GM19035 (cell line): ENCODE data around the gene ALKBH5.

ENCODE experiments used
- ATAC-seq: cut with Tn5 transposase; IDR thresholded peaks from one replicate; pipeline ENCODE4 v1.9.1; 2021; ENCODE audit not compliant: unreplicated experiment

The ALKBH5 gene

GRCh38 chr17:18238299-18238698, 54.7 kb downstream of the ALKBH5 start:
- no peak for ATAC-seq

GRCh38 chr17:18240449-18240848, 56.8 kb downstream of the ALKBH5 start:
- ATAC-seq, result no peak

GRCh38 chr17:18241229-18241871, 57.7 kb downstream of the ALKBH5 start:
- ATAC-seq, result no peak

- no peak for ATAC-seq
Observed at GRCh38 chr17:18245038-18245776, 61.6 kb downstream of the ALKBH5 start.

GRCh38 chr17:18246109-18246725, 62.6 kb downstream of the ALKBH5 start:
- ATAC-seq, result no peak

GRCh38 chr17:18246880-18247612, 63.4 kb downstream of the ALKBH5 start:
- ATAC-seq, result no peak

- no peak for ATAC-seq
Observed at GRCh38 chr17:18247613-18248001, 64.0 kb downstream of the ALKBH5 start.

GRCh38 chr17:18248300-18248731, 64.7 kb downstream of the ALKBH5 start:
- no peak for ATAC-seq

- no peak for ATAC-seq
Observed at GRCh38 chr17:18248811-18249210, 65.2 kb downstream of the ALKBH5 start.

- ATAC-seq, result no peak
Observed at GRCh38 chr17:18250259-18250658, 66.6 kb downstream of the ALKBH5 start.

- ATAC-seq, result no peak
Observed at GRCh38 chr17:18250708-18251107, 67.1 kb downstream of the ALKBH5 start.

- ATAC-seq, result no peak
Observed at GRCh38 chr17:18251204-18251603, 67.6 kb downstream of the ALKBH5 start.

- ATAC-seq, result no peak
Observed at GRCh38 chr17:18252160-18252559, 68.5 kb downstream of the ALKBH5 start.

- no peak for ATAC-seq
Observed at GRCh38 chr17:18253187-18253884, 69.7 kb downstream of the ALKBH5 start.

- no peak for ATAC-seq
Observed at GRCh38 chr17:18253947-18254821, 70.6 kb downstream of the ALKBH5 start.

GRCh38 chr17:18254888-18255649, 71.4 kb downstream of the ALKBH5 start:
- no peak for ATAC-seq

GRCh38 chr17:18256351-18256750, 72.7 kb downstream of the ALKBH5 start:
- ATAC-seq, result no peak

- ATAC-seq, result no peak
Observed at GRCh38 chr17:18256776-18257175, 73.1 kb downstream of the ALKBH5 start.

GRCh38 chr17:18257268-18257981, 73.8 kb downstream of the ALKBH5 start:
- no peak for ATAC-seq
